SK-N-SH (cell line): Measurements from ENCODE around the gene GALNT6.

ENCODE experiments used
- TF ChIP-seq, protein P1 (sequence below): fragments of 200-600 bp; sonication (generic); IDR thresholded peaks from 2 replicates; pipeline ENCODE4 v1.6.1; 2017; ENCODE audit warnings: antibody characterized with exemption, mild to moderate bottlenecking, moderate library complexity
- TF ChIP-seq, protein P2 (sequence below): IDR thresholded peaks from 2 replicates; pipeline ENCODE4 v1.6.1; 2012; ENCODE audit warnings: mild to moderate bottlenecking, low read depth, low read length, moderate library complexity

DNA sequence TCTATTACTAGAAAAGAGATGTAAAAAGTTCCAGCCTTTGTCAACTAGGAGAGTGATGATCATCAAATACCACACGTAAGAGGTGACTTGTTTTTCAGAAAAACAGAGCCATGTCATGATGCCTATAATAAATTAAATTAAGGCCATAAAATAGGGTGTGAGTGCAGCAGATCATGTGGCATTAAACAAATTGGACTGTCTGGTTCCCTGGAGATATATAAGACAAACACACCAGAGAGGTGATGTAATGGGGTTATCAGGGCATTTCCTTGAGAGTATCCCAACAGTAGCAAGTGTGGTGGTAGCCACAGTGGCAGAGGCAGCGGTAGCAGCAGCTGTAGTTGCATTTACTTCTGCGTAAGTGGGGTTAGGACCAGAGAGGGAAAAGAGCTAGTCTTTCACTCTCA, 14.6 kb upstream of the GALNT6 start:
- TF ChIP-seq, protein P1, sequence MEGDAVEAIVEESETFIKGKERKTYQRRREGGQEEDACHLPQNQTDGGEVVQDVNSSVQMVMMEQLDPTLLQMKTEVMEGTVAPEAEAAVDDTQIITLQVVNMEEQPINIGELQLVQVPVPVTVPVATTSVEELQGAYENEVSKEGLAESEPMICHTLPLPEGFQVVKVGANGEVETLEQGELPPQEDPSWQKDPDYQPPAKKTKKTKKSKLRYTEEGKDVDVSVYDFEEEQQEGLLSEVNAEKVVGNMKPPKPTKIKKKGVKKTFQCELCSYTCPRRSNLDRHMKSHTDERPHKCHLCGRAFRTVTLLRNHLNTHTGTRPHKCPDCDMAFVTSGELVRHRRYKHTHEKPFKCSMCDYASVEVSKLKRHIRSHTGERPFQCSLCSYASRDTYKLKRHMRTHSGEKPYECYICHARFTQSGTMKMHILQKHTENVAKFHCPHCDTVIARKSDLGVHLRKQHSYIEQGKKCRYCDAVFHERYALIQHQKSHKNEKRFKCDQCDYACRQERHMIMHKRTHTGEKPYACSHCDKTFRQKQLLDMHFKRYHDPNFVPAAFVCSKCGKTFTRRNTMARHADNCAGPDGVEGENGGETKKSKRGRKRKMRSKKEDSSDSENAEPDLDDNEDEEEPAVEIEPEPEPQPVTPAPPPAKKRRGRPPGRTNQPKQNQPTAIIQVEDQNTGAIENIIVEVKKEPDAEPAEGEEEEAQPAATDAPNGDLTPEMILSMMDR = no peak
- TF ChIP-seq, protein P2, sequence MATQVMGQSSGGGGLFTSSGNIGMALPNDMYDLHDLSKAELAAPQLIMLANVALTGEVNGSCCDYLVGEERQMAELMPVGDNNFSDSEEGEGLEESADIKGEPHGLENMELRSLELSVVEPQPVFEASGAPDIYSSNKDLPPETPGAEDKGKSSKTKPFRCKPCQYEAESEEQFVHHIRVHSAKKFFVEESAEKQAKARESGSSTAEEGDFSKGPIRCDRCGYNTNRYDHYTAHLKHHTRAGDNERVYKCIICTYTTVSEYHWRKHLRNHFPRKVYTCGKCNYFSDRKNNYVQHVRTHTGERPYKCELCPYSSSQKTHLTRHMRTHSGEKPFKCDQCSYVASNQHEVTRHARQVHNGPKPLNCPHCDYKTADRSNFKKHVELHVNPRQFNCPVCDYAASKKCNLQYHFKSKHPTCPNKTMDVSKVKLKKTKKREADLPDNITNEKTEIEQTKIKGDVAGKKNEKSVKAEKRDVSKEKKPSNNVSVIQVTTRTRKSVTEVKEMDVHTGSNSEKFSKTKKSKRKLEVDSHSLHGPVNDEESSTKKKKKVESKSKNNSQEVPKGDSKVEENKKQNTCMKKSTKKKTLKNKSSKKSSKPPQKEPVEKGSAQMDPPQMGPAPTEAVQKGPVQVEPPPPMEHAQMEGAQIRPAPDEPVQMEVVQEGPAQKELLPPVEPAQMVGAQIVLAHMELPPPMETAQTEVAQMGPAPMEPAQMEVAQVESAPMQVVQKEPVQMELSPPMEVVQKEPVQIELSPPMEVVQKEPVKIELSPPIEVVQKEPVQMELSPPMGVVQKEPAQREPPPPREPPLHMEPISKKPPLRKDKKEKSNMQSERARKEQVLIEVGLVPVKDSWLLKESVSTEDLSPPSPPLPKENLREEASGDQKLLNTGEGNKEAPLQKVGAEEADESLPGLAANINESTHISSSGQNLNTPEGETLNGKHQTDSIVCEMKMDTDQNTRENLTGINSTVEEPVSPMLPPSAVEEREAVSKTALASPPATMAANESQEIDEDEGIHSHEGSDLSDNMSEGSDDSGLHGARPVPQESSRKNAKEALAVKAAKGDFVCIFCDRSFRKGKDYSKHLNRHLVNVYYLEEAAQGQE = no peak
